Stimulated activated CD8-positive, alpha-beta memory T cell treated with anti-CD3 and anti-CD28 coated beads, Interleukin-4, amount 100 ng/mL, for 48 hours (primary cell): ENCODE measurements around the gene MYRF.

ENCODE experiments used
- DNase-seq: peaks from one replicate; pipeline ENCODE4 v3.0.0-alpha.2; 2020

Gene MYRF

GRCh38 chr11:61719978-61720377 is 32.5 kb upstream of the MYRF start:
- no peak for DNase-seq

GRCh38 chr11:61720597-61720996 is 31.8 kb upstream of the MYRF start:
- no peak for DNase-seq

GRCh38 chr11:61724437-61724836 is 28.0 kb upstream of the MYRF start:
- no peak for DNase-seq

DNA sequence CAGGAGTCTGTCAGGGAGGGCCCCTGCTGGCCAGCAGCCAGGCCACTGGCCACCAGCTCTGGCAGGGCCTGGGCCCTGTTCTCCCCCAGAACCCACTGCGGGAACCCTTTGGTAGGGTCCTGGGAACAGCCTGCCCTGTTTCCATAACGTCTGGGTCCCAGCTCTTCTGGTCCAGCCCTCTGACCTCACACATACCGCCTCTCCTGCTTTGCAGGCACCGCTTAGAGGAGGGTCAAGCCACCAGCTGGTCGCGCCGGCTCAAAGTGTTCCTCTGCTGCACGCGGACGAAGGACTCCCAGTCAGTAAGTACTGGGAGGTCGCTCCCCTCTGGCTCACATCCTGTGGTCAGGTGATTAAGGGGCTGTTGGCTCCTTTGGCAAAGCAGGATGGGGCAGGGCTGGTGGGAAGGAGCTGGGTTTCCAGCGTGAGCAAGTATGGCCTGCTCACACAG is 26.6 kb upstream of the MYRF start:
- no peak for DNase-seq

DNA sequence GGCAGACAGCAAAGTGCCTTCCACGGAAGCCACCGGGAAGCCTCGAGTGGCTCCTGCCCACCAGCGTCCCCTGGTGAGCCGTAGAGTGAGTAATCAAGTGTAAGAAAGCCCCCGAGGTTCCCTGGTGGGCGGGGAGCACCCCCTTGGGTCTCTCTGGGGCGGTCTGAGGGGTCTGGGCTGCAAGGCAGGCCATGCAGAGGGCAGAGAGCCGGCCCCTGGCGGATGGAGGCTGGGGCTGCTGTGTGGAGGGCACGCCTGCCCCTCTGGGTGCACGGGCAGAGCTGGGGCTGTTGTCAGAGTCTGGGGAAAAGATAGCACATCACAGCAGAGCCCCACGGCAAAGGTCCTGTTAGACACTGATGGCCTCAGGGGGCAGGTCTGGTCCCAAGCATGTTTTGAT is 25.7 kb upstream of the MYRF start:
- DNase-seq: no peak

DNA sequence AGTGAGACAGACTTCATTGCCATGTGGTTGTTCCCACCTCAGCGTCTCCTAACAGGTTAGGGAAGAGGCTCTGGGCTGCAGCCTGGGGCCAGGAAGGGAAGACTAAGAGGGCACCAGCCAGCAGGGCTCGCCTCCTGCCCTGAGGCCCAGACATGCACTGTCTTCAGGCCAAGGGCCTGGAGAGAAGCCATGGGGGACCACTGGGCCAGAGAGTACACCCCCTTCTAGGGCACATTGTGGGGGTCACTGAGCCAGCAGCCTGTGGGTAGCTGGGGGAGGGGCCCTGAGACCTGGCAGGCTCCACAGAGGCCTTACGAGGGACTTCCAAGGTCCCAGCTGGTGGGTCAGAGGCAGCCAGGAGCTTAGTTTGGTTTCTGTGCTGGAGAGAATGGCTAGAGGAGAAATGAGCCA is 25.0 kb upstream of the MYRF start:
- DNase-seq: no peak

DNA sequence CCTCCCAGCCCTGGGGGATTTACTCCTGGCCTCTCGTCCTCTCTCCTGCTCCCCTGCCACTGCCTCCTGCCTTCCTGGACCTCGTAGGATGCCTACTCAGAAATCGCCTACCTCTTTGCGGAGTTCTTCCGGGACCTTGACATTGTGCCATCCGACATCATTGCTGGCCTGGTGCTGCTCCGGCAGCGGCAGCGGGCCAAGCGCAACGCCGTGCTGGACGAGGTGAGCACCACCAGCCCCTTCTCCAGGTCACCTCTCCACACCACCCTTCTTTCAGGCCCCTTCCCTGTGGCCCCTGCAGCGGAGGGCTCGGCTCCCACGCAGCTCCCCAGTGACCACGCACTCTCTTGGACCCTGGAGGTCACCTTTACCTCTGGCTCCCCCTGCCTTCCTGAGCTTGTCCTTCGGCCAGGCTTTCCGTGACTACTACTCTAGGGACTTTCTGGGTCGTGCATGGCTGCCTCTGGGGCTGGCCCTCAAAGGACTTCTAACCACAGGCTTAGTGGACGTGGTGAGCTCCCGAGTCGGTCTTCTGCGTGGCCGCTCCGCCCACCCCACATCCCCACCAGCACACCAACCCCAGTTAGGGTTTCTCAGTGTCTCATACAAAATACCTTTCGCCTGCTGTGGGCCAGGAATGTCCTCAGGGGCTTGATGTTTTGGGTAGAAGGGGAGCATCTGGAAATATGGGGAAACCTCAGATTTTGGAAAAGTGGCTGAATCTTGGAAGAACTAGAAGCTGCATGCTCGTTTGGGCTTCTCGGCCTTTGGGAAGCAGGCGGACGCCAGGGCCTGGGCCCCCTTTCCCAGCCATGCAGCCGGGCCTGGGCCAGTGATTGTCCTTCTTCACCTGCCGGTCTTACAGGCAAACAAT is 24.1 kb upstream of the MYRF start:
- no peak for DNase-seq

DNA sequence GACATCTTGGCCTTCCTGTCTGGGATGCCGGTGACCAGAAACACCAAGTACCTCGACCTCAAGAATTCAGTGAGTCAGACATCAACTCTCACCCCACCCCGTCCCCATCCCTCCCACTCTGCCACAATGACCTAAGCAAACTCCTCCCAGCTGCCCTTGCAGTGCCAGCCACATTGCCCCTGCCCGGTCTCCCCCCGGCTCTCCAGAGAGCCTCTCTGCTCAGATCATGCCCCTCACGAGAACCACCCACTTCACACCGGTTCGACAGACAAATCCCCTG is 23.6 kb upstream of the MYRF start:
- DNase-seq: no peak

GRCh38 chr11:61730240-61730994 is 22.0 kb upstream of the MYRF start:
- no peak for DNase-seq

- no peak for DNase-seq
Observed at GRCh38 chr11:61731211-61731951, 21.1 kb upstream of the MYRF start.

GRCh38 chr11:61731952-61732675 is 20.3 kb upstream of the MYRF start:
- no peak for DNase-seq

DNA sequence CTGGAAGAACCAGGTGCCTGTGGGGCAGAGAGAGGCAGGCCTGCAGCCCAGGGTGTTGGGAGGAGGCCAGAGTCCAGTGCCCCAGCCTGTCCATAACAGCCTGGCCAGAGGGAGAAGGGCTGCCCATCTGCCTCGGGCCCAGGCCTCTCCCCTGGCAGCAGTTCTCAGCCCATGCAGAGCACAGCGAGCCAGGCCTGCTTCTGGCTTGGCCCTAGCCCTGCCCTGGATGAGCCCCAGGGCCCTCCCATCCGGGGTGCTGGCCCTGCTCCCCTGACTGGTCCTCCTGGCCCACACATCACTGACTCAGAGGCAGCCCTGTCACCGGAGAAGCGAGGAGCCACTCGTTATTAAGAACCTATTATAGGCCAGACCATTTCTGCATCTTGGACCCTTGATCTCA is 19.7 kb upstream of the MYRF start:
- DNase-seq: no peak

DNA sequence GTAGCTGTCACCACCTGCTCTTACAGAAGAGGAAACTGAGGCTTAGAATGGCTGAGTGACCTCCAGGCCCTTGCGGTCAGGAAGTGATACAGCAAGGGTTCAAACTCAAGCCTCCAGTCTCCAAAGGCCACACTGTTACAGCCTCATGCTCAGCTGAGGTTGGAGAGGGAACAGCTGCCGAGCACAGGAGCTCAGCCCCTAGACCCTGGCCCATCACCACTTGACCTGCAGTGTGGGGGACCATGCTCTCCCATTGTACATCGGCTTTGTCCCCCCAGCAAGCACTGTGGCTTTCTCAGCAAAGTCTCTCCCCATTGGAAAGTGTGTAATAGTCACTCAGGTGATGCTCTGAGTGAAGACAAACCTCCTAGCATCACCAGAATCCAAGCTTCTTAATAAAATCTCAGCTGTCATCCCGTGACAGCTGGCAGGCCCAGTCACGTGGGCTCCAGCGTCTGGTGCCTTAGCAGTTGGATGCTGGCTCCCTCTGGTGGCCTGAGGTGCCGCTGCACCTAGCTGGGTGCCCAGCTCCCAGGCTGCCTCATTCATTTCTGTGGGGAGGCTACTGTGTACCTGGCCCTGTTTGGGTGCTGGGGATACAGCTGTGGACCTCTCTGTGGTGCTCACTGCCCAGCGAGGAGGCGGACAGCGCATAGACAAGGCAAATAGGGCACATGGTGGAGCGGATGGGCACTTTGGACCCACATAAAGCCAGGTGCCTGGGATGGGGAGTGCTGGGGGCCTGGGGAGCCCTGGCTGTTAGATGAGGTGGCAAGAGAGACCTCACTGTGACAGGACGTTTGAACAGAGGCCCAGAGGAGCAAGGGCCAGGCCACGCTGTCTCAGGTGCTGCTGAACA is 19.1 kb upstream of the MYRF start:
- peak; percentile 88 for DNase-seq

- no peak for DNase-seq
Observed at GRCh38 chr11:61734767-61735166, 17.7 kb upstream of the MYRF start.

- no peak for DNase-seq
Observed at GRCh38 chr11:61735391-61735790, 17.0 kb upstream of the MYRF start.

DNA sequence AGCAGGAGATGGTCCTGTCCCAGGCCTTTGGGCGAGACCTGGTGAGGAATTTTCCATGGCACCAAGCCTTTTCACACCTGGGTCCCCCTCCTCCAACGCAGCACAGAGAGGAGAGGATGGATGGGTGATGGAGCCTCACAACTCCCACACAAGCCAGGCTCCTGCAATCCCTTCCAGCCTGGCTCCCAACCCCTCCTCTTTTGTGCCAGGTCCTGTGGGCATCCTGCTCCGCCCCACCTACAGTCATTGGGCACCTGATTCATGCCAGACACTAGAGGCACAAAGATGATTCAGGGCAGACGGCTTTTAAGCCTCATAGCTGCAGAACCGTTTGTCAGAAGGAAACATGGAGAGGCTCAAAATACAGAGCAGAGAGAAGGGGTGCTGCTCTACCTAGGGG is 16.1 kb upstream of the MYRF start:
- DNase-seq: no peak

GRCh38 chr11:61737131-61737530 is 15.3 kb upstream of the MYRF start:
- no peak for DNase-seq

GRCh38 chr11:61737636-61738386 is 14.6 kb upstream of the MYRF start:
- no peak for DNase-seq

GRCh38 chr11:61738776-61739175 is 13.7 kb upstream of the MYRF start:
- no peak for DNase-seq

GRCh38 chr11:61739413-61739812 is 13.0 kb upstream of the MYRF start:
- no peak for DNase-seq

DNA sequence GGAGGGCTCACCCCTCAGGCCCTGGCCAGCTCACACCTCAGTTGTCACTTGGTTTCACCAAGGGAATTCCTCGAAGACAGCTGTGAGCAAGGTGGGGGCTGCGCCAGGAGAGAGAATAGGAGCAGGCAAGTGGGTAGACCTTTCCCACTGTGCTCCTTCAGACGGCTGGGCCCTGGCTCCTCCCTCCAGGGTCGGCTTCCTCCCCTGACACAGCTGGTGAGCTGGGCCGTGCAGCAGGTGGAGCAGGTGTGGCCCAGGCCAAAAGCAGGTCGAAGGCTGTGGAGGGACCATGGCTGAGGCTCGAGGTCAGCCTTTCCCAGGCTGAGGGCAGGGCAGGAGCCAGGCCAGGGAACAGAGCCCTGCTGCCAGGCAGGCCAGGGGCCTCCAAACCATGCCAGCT is 12.5 kb upstream of the MYRF start:
- DNase-seq: no peak
